Activated T-cell treated with anti-CD3 and anti-CD28 coated beads, Interleukin-2, amount 50 U/mL, for 48 hours (primary cell): Measurements from ENCODE around the gene KRTAP7-1.

ENCODE experiments used
- DNase-seq, 2 experiments: peaks; one replicate each; pipeline ENCODE4 v3.0.0-alpha.2; 2020

Gene KRTAP7-1, protein sequence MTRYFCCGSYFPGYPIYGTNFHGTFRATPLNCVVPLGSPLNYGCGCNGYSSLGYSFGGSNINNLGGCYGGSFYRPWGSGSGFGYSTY

DNA sequence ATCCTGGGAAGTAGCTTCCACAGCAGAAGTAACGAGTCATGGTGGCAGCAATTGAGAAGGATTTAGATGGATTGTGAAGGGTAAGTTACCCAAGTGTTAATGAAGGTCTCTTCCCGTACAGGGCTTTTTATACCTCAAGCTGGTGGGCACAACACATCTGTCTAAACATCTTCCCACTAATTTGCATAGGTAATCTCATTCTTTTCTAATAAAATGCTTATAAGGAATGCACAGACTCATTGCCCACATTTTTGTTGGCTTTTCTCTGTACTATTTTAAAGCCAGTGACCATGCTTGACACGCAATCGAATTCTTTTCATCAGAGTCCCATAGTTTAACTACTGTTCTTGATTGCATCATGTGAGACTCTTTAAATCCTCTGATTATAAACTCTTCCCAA, at the start of gene KRTAP7-1:
Gene KRTAP7-1, minus strand, starts transcription at position 101 of the 400 bp plus-strand sequence. Its CDS starts 61 bp downstream, at position 40.
- no peak for DNase-seq

DNA sequence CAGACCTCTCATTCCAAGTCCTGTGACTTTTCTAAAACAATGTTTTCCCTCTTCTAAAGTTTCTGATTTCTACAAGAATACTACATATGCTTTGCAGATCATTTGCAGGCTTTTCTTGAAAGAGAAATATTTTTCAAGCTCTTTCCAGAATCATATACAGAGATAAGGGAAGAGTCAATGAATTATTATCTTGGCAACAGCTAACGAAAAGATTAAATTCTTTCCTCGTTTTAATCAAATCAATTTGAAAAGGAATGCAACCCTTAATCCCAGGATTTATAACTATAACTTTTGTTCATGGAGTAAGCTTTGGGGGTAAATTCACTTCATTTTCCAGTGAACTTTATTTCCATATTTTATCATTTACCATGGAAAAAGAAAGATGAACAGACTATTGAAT, 45.0 kb upstream of the KRTAP7-1 start:
- no peak for DNase-seq

DNA sequence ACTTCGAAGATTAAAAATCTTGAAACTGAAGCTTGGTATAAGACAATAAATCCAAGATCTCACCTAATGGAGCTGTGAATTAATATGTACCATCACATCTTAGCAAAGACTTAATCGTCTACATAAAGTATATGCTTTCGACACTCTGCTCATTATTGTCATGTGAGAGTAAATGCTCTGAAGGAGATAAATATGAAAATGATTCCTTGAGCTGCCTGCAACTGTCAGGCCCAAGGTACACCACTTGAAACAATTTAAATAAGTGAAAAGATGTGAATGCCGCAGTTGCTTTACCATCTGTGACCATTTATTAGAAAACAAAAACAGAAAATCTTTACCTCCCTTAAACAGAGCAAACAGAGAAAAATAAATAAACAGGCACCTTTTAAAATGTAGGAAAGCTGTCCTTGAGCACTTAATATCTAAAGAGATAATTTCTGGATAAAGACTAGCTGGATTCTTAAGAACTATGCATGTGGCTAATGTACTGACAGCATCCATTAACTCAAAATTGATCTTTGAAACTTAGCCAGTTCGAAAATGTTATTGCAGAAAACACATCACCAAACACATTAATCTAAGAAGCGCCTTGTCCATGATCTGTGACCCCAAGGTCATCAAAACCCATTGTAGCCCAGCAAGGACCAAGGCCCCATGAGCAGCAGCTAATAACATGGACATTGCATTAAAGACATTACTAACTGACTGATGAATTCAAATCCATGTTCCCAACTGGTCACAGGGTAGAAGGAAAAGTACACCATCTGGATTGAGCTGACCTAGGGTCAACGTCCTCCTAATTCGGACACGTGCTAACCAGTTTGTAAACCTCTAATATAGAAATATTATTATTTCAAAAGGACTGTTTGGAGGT, 18.3 kb upstream of the KRTAP7-1 start:
- no peak for DNase-seq

DNA sequence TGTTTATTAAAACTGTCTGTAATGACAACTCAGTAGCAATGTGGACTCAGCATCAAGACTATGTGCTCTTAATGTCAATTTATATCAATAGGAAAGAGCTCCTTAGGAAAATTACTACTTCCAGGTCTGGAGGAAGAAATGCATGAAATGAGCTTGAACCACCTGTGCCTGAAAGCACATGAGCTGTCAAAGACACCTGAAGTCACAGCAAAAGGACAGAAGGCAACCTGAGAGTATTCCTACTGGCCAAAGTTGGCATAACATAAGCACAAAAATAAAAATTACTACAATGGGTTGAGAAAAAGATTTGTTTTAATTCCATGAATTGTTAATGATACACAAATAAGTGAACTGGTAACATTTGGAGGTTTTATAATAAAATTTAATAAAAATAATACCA, 13.4 kb upstream of the KRTAP7-1 start:
- no peak for DNase-seq

DNA sequence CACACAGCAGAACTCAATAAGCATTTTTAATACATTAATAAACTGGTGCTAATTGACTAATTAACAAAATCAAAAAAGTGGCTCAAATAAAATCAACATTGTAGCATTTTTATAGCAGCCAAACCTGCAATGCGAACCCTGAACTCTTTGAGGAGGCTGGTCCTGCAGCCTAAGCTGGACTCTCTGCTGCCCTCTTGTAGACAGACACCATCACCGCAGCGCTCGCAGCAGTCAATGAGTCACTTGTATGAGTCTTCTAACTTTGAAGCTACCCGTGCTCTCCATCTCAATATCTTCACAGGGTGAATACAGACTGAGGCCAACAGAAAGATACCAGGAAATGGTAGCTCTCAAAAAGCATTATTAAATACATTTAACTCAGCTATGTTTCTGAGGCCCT, 9.7 kb upstream of the KRTAP7-1 start:
- DNase-seq: peak; percentile 43 to 49

DNA sequence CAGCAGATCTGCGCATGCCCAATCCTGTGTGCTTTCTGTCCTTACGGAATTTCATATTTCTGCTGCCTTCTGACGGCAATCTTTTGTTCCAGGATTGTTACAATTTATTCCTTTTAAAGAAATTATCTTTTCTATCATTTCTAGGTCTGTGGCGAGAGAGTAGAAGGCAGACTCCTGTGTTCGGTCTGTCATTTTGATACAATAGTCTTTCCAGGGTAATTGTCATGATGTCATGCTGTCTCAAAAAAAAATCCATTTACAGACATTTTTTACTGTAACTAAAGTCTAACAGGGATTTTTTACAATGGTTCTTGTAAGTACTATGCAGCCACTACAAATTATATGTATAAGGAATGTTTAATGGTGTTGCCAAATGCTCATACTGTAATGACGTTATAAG, 9.0 kb upstream of the KRTAP7-1 start:
- no peak for DNase-seq

DNA sequence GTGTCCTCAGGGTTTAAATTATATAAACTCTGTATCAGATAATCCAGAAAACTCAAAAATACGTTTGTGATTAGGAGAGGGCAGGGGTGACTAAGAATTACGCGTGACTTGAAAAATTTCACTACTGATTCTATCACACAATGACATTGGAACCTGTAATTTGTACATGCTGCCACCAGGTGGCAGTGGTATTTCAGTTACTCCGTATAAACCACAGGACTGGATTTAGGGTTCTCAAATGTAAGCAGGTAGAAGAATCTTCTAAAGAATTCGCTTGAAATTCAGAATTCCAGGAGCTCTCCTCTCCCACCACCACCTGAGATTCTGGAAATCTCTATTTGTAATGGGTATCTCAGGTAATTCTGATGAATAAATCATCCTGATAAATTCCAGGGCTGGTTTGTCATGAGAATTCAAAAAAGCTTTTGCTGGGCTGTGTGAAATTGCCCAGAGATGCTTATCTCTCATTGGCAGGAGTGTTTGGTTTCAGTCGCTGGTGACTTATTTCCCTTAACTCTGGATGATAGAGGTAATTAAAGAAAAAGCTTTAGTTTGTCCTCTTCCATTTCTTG, 1.7 kb upstream of the KRTAP7-1 start:
- DNase-seq: peak; percentile 52 to 58

DNA sequence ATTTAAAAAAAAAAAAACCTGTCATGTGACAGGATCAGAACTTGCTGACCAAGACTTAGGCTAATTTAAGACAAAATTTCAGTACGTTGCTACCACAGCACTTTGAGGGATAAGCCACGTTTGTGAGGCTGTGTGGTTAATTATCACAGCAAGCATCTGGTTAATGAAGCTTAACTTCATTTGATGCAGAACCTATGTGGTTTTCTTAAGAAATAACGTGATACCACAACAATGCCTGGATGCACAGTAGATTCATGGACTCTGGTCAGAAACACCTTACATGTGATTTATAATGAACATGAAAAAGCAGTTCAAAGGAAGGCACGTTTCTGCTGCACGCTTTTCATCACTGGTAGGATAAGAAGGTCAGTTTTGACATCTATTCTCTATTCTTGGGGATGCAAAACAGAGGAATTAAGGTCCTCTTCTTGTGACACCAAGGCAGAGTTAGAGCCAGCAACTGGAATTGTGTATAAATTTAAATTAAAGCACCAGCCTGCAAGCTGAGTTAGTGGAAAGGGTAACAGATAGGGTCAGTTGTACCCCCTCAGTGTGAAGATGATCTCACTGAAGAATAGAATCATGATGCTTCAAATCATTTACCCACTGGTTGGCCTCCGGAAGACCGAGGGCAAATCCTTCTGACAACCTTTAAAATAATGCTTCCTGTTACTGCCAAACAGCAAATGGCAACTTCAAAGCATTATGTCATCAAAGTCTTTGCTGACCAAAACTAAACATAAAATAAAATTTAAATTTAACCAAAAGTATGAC, 10.5 kb downstream of the KRTAP7-1 start:
- DNase-seq: no peak

DNA sequence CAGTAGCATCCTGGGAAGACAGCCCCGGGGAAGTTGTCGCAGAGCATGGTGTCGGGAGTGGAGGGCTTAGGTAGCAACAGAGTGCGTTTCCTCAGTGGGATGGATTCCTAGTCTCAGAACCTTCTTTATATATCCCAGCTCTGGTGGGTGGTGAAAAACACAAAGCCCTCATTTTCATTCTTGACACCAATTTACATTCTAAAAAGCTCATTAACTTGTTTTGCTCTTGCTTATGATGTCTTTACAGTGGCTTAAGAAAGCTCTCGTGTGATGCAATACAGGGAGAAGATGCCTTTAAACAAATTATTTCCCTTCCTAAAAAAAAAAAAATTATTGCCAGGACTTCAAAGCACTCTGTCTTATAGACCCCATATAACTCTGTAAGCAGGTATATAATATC, 16.4 kb downstream of the KRTAP7-1 start, which contains the start of gene KRTAP8-1:
Gene KRTAP8-1, minus strand, starts transcription at position 101 of the 400 bp plus-strand sequence. Its CDS starts 54 bp downstream, at position 47.
- DNase-seq: no peak

DNA sequence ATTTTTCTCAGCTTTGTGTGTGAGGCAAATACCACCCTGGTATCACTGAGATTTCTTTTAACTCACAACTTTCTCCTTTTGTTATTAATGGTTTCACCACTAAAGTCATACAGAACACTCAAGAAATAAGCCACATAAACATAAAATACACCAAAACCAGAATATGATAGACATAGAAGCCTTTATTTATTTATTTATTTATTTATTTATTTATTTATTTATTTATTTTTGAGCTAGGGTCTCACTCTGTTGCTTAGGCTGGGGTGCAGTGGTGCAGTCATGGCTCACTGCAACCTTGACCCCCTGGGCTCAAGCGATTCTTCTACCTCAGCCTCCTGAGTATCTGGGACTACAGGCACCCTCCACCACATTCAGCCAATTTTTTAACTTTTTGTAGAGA, 29.0 kb downstream of the KRTAP7-1 start:
- DNase-seq: no peak

DNA sequence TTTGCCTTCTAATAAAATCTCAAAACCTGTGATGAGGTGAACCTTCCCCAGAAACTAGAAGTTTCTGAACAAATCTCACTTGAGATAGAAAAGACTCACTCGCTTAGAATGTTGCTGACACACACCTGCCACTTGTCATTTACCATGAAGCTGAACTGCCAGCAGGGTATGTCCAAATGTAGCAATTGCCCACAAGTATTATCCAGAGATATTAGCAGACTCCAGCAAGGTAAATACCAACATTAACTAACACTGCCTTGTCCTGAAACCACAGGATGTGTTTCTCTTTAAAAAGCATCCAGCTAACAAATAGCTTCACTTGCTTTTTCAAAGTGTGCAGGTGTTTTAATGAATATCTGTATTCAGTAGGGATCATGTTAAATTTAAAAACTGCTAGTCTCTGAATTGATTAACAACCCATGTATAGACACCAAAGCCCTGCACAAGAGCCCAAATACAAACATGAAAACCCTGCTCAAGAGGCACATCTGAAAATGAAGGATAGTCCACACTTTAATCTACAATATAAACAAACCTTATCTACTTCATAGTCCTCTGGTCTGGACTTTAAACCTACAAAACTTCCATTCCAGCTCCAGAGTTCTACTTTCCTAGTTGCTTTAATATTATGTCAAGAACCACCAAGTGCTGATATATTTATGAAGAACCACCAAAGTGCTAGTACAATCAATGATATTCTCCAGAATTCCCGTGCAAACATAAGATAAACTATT, 35.8 kb downstream of the KRTAP7-1 start:
- DNase-seq: no peak

DNA sequence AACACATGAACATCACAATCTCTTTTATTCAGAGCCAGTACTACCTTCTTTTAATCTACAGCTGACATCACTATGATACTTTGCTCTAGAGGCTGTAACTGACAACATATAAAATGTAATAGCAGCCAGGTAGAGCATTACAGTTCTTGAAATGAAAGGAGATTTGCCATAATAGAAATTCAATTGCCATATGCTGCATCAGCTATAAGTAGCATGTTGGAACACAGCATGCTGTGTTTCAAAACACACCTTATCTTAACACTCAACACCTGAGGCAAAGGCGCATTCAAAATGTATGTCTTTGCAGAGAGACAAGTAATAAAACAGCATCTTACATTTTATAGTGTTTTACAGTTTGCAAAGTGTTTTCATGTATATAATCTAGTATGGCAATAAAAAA, 50.3 kb downstream of the KRTAP7-1 start:
- no peak for DNase-seq
